ENCODE measurements around the gene HFM1.
"Not testable (repeated sequence)": the region's sequence is repeated elsewhere in the genome, so short reads cannot be mapped to it uniquely, and the experiment has no call there.

The HFM1 gene

GRCh38 chr1:91404151-91405012, at the start of gene HFM1:
HFM1 (minus strand) TSS chr1:91404837; CDS start chr1:91401082, 3,755 bp downstream.
- no peak for FAIRE-seq

- FAIRE-seq: no peak
Measured at GRCh38 chr1:91454136-91454535, 49.5 kb upstream of the HFM1 start.

- FAIRE-seq: no peak
Measured at GRCh38 chr1:91450260-91450659, 45.6 kb upstream of the HFM1 start.

- not testable (repeated sequence) for FAIRE-seq
Measured at GRCh38 chr1:91447782-91448181, 43.1 kb upstream of the HFM1 start.

- not testable (repeated sequence) for FAIRE-seq
Measured at GRCh38 chr1:91441980-91442379, 37.3 kb upstream of the HFM1 start.

GRCh38 chr1:91440847-91441246, 36.2 kb upstream of the HFM1 start:
- FAIRE-seq: no peak

- FAIRE-seq: no peak
Measured at GRCh38 chr1:91439016-91439415, 34.4 kb upstream of the HFM1 start.

- no peak for FAIRE-seq
Measured at GRCh38 chr1:91428182-91428798, 23.7 kb upstream of the HFM1 start.

- FAIRE-seq: no peak
Measured at GRCh38 chr1:91427741-91428140, 23.1 kb upstream of the HFM1 start.

GRCh38 chr1:91422523-91422922, 17.9 kb upstream of the HFM1 start:
- not testable (repeated sequence) for FAIRE-seq

- FAIRE-seq: no peak
Measured at GRCh38 chr1:91412371-91412770, 7.7 kb upstream of the HFM1 start.

GRCh38 chr1:91406773-91407389, 2.2 kb upstream of the HFM1 start:
- no peak for FAIRE-seq

- peak; percentile 55 for FAIRE-seq
Measured at GRCh38 chr1:91402023-91402422, 2.6 kb downstream of the HFM1 start.

- no peak for FAIRE-seq
Measured at GRCh38 chr1:91400133-91400725, 4.4 kb downstream of the HFM1 start.

GRCh38 chr1:91398291-91398690, 6.3 kb downstream of the HFM1 start:
- no peak for FAIRE-seq

GRCh38 chr1:91397605-91398004, 7.0 kb downstream of the HFM1 start:
- no peak for FAIRE-seq

- FAIRE-seq: no peak
Measured at GRCh38 chr1:91393042-91393441, 11.6 kb downstream of the HFM1 start.

GRCh38 chr1:91386109-91386508, 18.5 kb downstream of the HFM1 start:
- no peak for FAIRE-seq

- no peak for FAIRE-seq
Measured at GRCh38 chr1:91383456-91383855, 21.2 kb downstream of the HFM1 start.

- FAIRE-seq: no peak
Measured at GRCh38 chr1:91381844-91382243, 22.8 kb downstream of the HFM1 start.

GRCh38 chr1:91374086-91374485, 30.6 kb downstream of the HFM1 start:
- FAIRE-seq: no peak

- not testable (repeated sequence) for FAIRE-seq
Measured at GRCh38 chr1:91372230-91372629, 32.4 kb downstream of the HFM1 start.

GRCh38 chr1:91349524-91349923, 55.1 kb downstream of the HFM1 start:
- no peak for FAIRE-seq

Data from colon (tissue), 2 donors.